H1 (cell line): ENCODE results near the gene MVD. TPM values are rescaled to one million over a fixed set of nuclear protein-coding genes. Genes with fewer than 3 reads are reported as not detected.
A peak's percentile ranks its signal among the peaks of the same experiment; 100 is the strongest.

ENCODE experiments used
- ATF2 ChIP-seq: IDR thresholded peaks from 2 replicates; pipeline ENCODE4 v1.6.1; 2012; ENCODE audit warnings: low read length, inconsistent platforms
- ATF3 ChIP-seq: IDR thresholded peaks from 2 replicates; pipeline ENCODE4 v1.6.1; 2011; ENCODE audit warnings: low read depth, mild to moderate bottlenecking, low read length; ENCODE audit not compliant: insufficient read depth
- BACH1 ChIP-seq: IDR thresholded peaks from 2 replicates; pipeline ENCODE4 v1.6.1; 2012; ENCODE audit warnings: low read length, improper control_type of control experiment
- CREB1 ChIP-seq: IDR thresholded peaks from 2 replicates; pipeline ENCODE4 v1.6.1; 2012; ENCODE audit warnings: inconsistent platforms
- CTCF ChIP-seq, 3 experiments: IDR thresholded peaks; 1 replicate in 2 of 3; 2 replicates in 1 of 3; pipeline versions ENCODE4 v1.5.1 to v1.6.1; 2011; ENCODE audit warnings: low read length in 3 of 3, mild to moderate bottlenecking in 3 of 3, inconsistent platforms in 2 of 3, low read depth in 1 of 3, moderate library complexity in 1 of 3; ENCODE audit not compliant: insufficient read depth in 1 of 3; ENCODE audit errors: control extremely low read depth in 1 of 3
- HDAC2 ChIP-seq, 2 experiments: fragments of 300-600 bp in 1 of 2; sonication (generic) in 1 of 2; IDR thresholded peaks; 2 replicates each; pipeline ENCODE4 v1.6.1; 2011 to 2012; ENCODE audit warnings: low read depth in 2 of 2, low read length in 2 of 2, mild to moderate bottlenecking in 2 of 2, moderate library complexity in 2 of 2, borderline replicate concordance in 1 of 2, inconsistent platforms in 1 of 2
- JUND ChIP-seq: IDR thresholded peaks from 2 replicates; pipeline ENCODE4 v1.6.1; 2011; ENCODE audit warnings: mild to moderate bottlenecking, improper control_type of control experiment, low read length
- KDM1A ChIP-seq: fragments of 200-600, 300-600 bp; sonication (generic); IDR thresholded peaks from 2 replicates; pipeline ENCODE4 v1.7.1; 2016; ENCODE audit warnings: mild to moderate bottlenecking, low read length, borderline replicate concordance
- NRF1 ChIP-seq: IDR thresholded peaks from 2 replicates; pipeline ENCODE4 v1.6.1; 2011; ENCODE audit warnings: mild to moderate bottlenecking, low read depth, low read length, improper control_type of control experiment
- POLR2AphosphoS5 ChIP-seq: IDR thresholded peaks from 2 replicates; pipeline ENCODE4 v1.6.1; 2011; ENCODE audit warnings: low read depth, low read length
- POU5F1 ChIP-seq: IDR thresholded peaks from 2 replicates; pipeline ENCODE4 v1.6.1; 2011; ENCODE audit warnings: low read depth, mild to moderate bottlenecking, low read length, moderate library complexity
- SIRT6 ChIP-seq: IDR thresholded peaks from one replicate; pipeline ENCODE4 v1.7.1; 2012; ENCODE audit warnings: low read length, inconsistent platforms
- SIX5 ChIP-seq: IDR thresholded peaks from 2 replicates; pipeline ENCODE4 v1.6.1; 2011; ENCODE audit warnings: mild to moderate bottlenecking, low read depth, low read length
- polyA plus RNA-seq, 7 experiments: library from polyadenylated mRNA; depleted of rRNA in 3 of 7; stranded (reverse) in 5 of 7; unstranded in 2 of 7; fragments of >200 nt in 5 of 7; fragments of 200-250 nt in 2 of 7; gene quantifications; 1 replicate in 5 of 7; 2 replicates in 1 of 7; 4 replicates in 1 of 7; pipeline versions ENCODE4 v1.2.1 to v1.2.3, GENCODE V29; 2011 to 2013; ENCODE audit warnings: missing spikeins in 2 of 7, mixed read lengths in 2 of 7
- total RNA-seq: library from RNA; stranded (reverse); fragmentation: NEBNext Ultra II Directional; extraction: Animal tissue kit (Norgen Biotek cat#: 25700); gene quantifications from 2 replicates; pipeline ENCODE4 v1.2.1, GENCODE V29; 2021

MVD gene
- total and polyA plus RNA-seq, 2 of the 8 experiments (the other 6 are each of a cell fraction or from before 2014, with no cell fraction given), result 47.2 to 77.3 TPM

GRCh38 chr16:88685156-88686061 is 22.5 kb upstream of the MVD start (continued):
- TF ChIP-seq ATF2 (no peak), SIX5 (no peak), POLR2AphosphoS5 (no peak), KDM1A (no peak), BACH1 (no peak), JUND (no peak), HDAC2 (IDR thresholded peaks at IDR 0.05; ENCODE audit: borderline replicate concordance in 1 of 2, low read depth in 2 of 2, low read length in 2 of 2) (no peak), NRF1 (no peak), CREB1 (no peak), POU5F1 (no peak), SIRT6 (no peak), CTCF (IDR thresholded peaks at IDR 0.05; ENCODE audit: control extremely low read depth in 1 of 3, insufficient read depth in 1 of 3, low read depth in 1 of 3, low read length in 3 of 3) (peak; percentile 35 to 51 (median 50)), ATF3 (no peak)
